ENCODE results near the gene ANXA1.

GRCh38 chr9:73173557-73174329, 22.1 kb downstream of the ANXA1 start:
- TF ChIP-seq CTCF (IDR thresholded peaks at IDR 0.05; ENCODE audit: low read depth, low read length) (no peak), MYC (IDR thresholded peaks at IDR 0.05; ENCODE audit: low read depth, low read length) (no peak), POLR2A (IDR thresholded peaks at IDR 0.05; ENCODE audit: extremely low read depth, insufficient read length) (no peak), MAX (IDR thresholded peaks at IDR 0.05; ENCODE audit: low read depth, low read length) (no peak)
